GM12892 (cell line): ENCODE data around the gene SDF2L1.

Experiments used
- DNase-seq: peaks from one replicate; pipeline ENCODE4 v3.0.0; 2011; ENCODE audit not compliant: insufficient read length
- FAIRE-seq: peaks from 2 replicates; lab custom pipeline; 2011; peaks lifted over from hg19 to GRCh38; lab: Jason Lieb, UNC
- POLR2A ChIP-seq: IDR thresholded peaks from 2 replicates; pipeline ENCODE4 v1.6.1; 2011; ENCODE audit warnings: low read depth, low read length, control low read depth
- POLR2AphosphoS5 ChIP-seq: IDR thresholded peaks from 2 replicates; pipeline ENCODE4 v1.6.1; 2011; ENCODE audit warnings: low read depth, low read length, control low read depth
- TAF1 ChIP-seq: IDR thresholded peaks from 2 replicates; pipeline ENCODE4 v1.6.1; 2011; ENCODE audit warnings: low read depth, mild to moderate bottlenecking, control low read depth, low read length, borderline replicate concordance

The SDF2L1 gene

DNA sequence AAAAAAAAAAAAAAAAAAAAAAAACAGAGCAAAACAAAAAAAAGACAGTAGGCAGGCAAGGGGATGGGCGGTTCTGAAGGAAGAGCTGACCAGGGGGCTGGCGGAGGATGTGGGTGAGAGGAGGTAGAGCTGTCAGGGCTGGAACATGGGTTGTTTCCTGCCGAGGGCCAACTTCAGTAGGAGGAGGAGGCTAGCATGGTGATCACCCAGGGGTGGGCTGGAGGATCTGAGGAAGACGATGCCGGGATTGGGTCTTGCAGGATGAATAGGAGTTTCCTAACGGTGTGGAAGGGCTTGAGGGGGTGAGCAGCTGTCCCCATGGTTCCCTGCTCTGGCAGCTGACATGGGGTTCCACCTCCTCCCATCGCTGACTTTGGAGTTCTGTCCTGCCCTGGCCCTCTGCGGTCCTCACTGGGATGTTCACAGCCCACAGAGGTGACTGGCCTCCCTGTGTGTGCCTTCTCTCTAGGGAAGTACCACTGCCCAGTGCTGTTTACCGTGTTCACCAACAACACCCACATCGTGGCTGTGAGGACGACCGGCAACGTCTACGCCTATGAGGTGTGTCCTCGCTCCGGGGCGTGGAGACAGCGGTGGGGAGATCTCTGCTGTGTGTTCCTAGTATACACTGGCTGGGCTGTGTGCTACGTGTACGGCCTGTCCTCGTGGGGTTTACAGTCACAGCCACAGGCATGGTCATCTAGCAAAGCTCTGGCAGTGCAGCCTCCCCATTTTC lies 38.9 kb downstream of the SDF2L1 start:
- TF ChIP-seq POLR2AphosphoS5 (no peak), POLR2A (no peak), TAF1 (no peak)
- FAIRE-seq, result no peak
- DNase-seq, result no peak

DNA sequence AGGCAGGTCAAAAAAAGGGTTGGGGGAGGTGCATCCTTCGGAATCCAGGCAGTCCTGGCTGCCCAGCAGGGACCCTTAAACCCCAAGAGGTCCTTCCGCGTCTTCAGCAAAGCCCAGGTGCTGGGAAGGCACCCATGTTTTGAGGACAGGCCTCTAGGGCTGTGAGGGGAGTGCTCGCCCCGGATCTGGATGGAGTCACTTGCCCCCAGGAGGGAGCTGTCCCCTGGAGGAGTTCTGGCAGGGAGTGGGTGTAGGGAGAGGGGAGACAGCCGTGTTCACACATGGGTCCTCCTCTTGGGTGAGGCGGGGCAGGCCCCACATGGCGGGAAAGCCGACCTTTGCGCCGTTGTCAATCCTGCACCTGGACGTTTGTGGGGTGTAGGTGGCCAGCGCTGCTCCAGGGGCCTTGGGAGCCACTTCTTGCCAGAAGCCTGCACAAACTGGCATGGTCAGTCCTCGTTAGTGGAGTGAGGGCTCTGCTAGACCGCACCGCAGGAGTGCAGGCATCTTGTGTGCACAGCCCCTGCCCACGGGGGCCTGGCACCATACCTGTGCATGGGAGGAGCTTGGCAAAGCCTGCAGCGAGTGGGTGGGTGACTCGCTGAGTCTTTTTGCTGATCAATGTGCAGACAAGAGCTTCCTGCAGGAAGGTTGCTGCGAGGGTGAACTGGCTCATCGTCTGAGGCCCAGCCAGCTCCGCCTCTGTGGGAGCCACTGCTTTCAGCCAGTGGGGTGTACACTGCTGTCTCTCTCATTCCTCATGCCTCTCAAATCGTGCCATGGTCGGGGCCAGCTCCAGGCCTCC lies 39.7 kb downstream of the SDF2L1 start:
- TF ChIP-seq POLR2AphosphoS5, result no peak
- no peak for TF ChIP-seq TAF1
- no peak for TF ChIP-seq POLR2A
- FAIRE-seq (no peak), DNase-seq (no peak)

DNA sequence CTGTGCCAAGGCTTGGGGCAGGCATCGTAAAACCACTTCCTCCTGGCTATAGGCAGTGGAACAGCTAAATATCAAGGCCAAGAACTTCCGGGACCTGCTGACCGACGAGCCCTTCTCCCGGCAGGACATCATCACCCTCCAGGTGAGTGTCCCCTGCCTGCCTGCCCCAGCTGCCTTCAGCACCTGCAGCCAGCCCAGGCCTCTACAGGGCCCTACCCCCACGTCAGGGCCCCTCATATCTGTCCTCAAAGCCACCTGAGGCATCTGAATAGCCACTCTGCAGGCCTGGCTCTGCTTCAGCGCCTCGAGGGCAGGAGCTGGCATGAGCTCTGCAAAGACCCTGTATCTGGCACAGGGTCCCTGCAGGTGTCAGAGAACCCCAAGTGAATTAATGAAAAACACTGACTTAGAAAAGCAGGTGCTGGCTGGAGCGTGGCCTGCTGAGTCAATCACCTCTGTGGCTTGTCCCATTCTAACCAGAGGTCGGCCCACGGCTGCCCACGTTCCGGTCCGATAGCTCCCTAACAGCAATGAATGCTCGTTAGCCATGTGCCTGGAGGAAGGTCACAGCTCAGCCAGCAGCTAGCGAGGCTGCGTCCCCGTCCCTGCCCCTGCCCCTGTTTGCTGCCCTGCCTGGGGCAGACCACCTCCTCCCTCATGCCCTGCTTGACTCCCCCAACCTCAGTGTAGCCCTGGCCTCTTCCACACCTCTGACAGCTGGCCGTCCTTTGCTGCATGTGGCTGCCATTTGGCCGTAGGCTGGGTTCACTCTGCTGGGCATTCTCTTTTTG lies 40.5 kb downstream of the SDF2L1 start:
- no peak for DNase-seq
- no peak for FAIRE-seq
- TF ChIP-seq TAF1, result no peak
- TF ChIP-seq POLR2A, result no peak
- no peak for TF ChIP-seq POLR2AphosphoS5

DNA sequence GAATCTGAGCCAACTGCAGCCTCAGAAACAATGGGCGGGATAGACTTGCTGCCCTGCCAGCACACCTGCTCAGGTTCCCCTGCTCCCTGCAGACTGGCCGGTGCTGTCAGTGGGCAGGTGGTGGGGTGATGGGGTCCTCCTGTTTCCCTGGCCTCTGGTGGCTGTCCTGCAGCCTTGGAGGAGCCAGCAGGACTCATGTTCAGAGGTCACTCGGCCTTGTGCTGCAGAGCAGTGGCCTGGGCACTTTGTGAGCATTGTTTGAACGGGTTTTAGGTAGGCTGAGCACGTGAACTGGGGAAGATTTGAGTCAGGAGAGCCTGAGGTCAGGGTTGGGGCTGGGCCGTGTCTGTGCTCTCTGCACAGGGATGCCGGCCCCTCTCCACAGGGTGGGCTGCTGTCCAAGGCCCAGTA lies 41.3 kb downstream of the SDF2L1 start:
- DNase-seq (no peak), FAIRE-seq (no peak)
- TF ChIP-seq TAF1 (no peak), POLR2A (no peak)

DNA sequence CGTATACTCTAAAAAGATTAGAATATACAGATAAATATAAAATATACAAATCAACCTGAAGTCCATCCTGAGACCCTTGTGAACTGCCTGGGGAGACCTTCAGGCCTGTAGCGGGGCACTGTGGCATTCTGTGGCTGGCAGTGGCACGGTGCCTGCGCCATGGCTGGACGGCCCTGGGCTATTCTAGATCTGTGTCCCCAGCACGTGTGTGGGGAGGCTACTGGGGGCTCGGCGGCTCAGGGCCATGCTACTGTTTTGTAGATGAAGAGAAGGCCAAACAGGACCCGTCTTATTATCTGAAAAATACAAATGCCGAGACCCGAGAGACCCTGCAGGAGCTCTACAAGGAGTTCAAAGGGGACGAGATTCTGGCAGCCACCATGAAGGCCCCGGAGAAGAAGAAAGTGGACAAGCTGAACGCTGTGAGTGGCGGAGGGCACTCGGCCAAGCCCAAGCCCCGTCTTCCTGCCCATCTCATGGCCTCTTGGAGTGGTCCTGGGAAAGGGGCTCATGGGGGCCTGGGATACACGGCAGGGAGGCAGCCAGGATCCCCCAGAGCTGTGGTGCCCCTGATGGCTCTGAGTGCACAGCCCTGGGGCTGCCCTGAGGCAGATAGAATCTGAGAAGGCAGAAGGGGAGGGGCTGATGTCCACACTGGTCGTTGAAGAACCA lies 42.5 kb downstream of the SDF2L1 start:
- FAIRE-seq (no peak), DNase-seq (no peak)
- TF ChIP-seq POLR2A (no peak), POLR2AphosphoS5 (no peak), TAF1 (no peak)

DNA sequence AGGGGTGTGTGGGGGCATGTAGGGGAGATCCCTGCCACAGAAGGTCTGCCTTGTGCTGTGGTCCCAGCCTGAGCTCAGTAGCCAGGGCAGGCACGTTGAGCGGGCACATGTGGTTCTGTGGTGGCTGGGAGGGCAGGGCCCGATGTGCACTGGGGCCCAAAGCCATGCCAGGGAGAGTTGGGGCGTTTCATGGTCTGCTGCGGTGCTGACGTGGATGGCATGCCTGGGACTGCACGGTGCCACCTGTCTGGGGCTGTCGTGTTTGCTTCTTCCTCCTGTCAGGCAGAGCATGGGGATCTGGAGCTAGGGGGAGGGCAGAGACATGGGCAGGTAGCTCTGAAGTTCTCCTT lies 43.0 kb downstream of the SDF2L1 start:
- DNase-seq (no peak), FAIRE-seq (no peak)
- TF ChIP-seq POLR2AphosphoS5 (no peak), POLR2A (no peak), TAF1 (no peak)

DNA sequence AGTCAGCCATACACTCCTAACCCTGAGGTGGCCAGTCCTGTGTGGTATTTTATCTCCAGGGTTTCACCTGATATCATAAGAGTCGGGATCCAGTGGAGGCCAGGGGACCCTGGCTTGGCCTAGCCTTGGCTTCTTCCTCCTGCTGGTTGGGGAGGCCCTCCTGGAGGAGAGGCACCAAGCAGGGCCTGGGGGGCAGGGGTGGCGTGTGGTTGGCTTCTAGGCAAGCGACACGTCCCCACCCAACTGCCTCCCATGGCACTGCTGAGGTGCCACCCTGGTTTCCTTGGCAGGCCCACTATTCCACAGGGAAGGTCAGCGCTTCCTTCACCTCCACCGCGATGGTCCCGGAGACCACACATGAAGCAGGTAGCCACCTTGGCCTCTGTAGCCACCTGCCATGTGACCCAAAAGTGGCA lies 44.1 kb downstream of the SDF2L1 start:
- no peak for TF ChIP-seq POLR2A
- no peak for TF ChIP-seq POLR2AphosphoS5
- TF ChIP-seq TAF1, result no peak
- DNase-seq (no peak), FAIRE-seq (no peak)

DNA sequence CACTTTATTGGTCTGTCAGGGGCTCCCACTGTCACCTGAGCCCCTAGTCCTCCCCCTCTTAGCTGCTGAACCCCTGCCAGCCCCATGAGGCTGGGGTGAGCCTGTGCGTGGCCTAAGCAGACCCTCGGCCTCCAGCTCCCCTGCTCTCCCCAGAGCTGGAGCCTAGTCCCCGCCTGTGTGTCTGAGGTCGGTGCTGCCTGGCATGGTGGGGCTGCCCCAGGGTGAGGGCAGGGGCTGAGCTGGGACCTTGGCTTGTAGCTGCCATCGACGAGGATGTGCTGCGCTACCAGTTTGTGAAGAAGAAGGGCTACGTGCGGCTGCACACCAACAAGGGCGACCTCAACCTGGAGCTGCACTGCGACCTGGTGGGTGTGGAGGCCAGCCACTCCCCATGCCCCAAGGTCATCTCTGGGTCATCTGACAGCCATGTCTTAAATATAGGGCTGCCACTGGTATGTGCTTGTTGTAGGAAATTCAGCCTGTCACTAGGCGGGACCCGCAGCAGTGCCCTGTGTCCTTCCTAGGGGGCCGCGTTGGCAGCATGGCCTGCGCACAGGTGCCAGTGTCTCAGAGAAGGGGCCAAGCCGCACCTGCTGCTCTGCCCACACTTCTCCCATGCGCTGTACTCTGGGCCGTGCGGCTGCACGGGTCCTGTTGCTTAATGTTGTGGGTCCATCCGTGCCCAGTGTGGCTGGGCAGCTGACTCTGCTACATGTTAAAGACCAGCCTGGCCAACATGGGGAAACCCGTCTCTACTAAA lies 44.7 kb downstream of the SDF2L1 start:
- FAIRE-seq, result no peak
- TF ChIP-seq TAF1, result no peak
- TF ChIP-seq POLR2A, result no peak
- TF ChIP-seq POLR2AphosphoS5, result no peak
- DNase-seq, result no peak

DNA sequence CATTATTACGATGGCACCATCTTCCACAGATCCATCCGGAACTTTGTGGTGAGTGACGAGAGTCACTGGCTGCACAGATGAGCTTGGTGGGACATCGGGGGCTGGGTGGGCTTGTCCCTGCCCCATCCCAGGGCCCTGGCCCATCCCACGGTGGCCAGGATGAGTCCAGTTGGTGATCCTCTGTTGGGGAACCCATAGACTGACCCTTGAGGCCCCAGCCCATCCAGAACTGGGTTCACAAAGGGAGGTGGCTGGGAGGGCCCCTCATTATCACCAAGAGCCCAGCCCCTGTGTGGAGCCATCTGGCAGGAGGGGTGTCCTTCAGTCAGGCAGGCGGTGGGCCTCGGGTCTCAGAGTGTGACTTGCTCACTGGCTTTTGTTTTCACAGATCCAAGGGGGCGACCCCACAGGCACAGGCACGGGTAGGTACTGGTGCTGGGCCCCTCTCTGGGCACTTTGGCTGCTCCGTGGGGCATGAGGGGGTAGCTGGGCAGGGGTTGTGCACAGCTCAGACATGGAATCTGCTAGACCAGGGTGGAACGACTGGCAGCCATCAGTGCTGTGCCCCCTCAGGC lies 45.7 kb downstream of the SDF2L1 start:
- FAIRE-seq (no peak), DNase-seq (no peak)
- TF ChIP-seq POLR2A (no peak), TAF1 (no peak), POLR2AphosphoS5 (no peak; the same call in 1 of the 2 replicates)

DNA sequence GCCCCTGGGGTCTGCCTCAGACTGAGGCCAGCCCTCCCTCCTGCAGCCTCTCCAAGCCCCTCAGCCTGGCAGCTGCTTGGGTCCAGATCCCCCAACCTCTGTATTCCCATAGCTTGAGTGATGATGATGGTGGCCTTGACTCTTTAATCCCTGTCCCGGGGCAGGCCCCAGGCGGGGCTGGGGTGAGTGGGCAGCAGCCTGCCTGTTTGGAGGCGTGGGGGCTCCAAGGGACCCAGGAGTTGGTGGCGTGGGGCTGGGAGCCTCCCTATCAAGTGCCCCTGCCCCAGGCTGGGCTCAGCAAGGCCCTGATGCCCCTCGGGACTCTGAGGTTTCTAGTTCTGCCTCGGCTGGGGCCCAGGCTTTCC lies 46.2 kb downstream of the SDF2L1 start:
- FAIRE-seq (no peak), DNase-seq (no peak)
- TF ChIP-seq TAF1 (no peak), POLR2AphosphoS5 (no peak), POLR2A (no peak)
